H1 (cell line): ENCODE measurements around the gene RILPL2. TPM values are rescaled to one million over a fixed set of nuclear protein-coding genes. Genes with fewer than 3 reads are reported as not detected.

Experiments
- CTCF ChIA-PET: fragments of 300-600 bp; sonication (Branson Sonifier 250); formaldehyde crosslinking; loops from one replicate; lab custom pipeline; 2021; ENCODE audit not compliant: partially characterized antibody; lab: Charles Lee
- POLR2A ChIA-PET: fragments of 300-600 bp; sonication (Branson Sonifier 250); formaldehyde crosslinking; loops from one replicate; lab custom pipeline; 2021; ENCODE audit warnings: inconsistent platforms; ENCODE audit not compliant: partially characterized antibody; lab: Charles Lee
- DNase-seq, 2 experiments: peaks; one replicate each; pipeline versions ENCODE4 v3.0.0 to v3.0.0-alpha.2; 2010 to 2022; ENCODE audit warnings: low spot score in 2 of 2, low read depth in 1 of 2, mixed read lengths in 1 of 2
- FAIRE-seq: peaks from 2 replicates; lab custom pipeline; 2011; peaks lifted over from hg19 to GRCh38; lab: Jason Lieb, UNC
- H2AFZ ChIP-seq: 2 replicates; pipeline ENCODE4 v1.8.1; 2012; ENCODE audit warnings: low read length, inconsistent platforms
- H2AK5ac ChIP-seq: 2 replicates; pipeline ENCODE4 v1.6.1; 2013; ENCODE audit warnings: low read depth, low read length
- H2BK120ac ChIP-seq: replicated peaks from 2 replicates; pipeline ENCODE3; 2013; ENCODE audit warnings: low read depth, low read length, inconsistent platforms
- H2BK12ac ChIP-seq: 2 replicates; pipeline ENCODE4 v1.6.1; 2013; ENCODE audit warnings: low read depth, low read length
- H2BK15ac ChIP-seq: 2 replicates; pipeline ENCODE4 v1.6.1; 2013; ENCODE audit warnings: low read length
- H2BK20ac ChIP-seq: 2 replicates; pipeline ENCODE4 v1.6.1; 2013; ENCODE audit warnings: low read length
- H2BK5ac ChIP-seq: 2 replicates; pipeline ENCODE4 v1.6.1; 2013; ENCODE audit warnings: low read depth, low read length
- H3K14ac ChIP-seq: 2 replicates; pipeline ENCODE4 v1.6.1; 2013; ENCODE audit warnings: inconsistent platforms; ENCODE audit not compliant: insufficient read length
- H3K18ac ChIP-seq: 2 replicates; pipeline ENCODE4 v1.6.1; 2013; ENCODE audit warnings: low read length; ENCODE audit errors: extremely low read depth
- H3K23ac ChIP-seq: 2 replicates; pipeline ENCODE4 v1.6.1; 2013; ENCODE audit warnings: inconsistent platforms; ENCODE audit not compliant: insufficient read length
- H3K23me2 ChIP-seq: 2 replicates; pipeline ENCODE4 v1.6.1; 2013; ENCODE audit warnings: low read depth, low read length
- H3K27ac ChIP-seq: 2 replicates; pipeline ENCODE4 v1.6.1; 2011; ENCODE audit warnings: low read depth, low read length, inconsistent platforms
- H3K27me3 ChIP-seq, 4 experiments: replicated peaks in 1 of 4; 1 replicate in 1 of 4; 2 replicates in 3 of 4; pipeline versions ENCODE4 v1.6.1 to v1.8.1; 2011 to 2013; ENCODE audit warnings: low read length in 3 of 4, mild to moderate bottlenecking in 3 of 4, inconsistent platforms in 2 of 4, mixed read lengths in 2 of 4, moderate library complexity in 1 of 4; ENCODE audit not compliant: control insufficient read depth in 3 of 4, insufficient read depth in 3 of 4; ENCODE audit errors: extremely low read depth in 1 of 4
- H3K36me3 ChIP-seq, 4 experiments: 2 replicates each; pipeline versions ENCODE4 v1.6.1 to v1.8.1; 2011 to 2013; ENCODE audit warnings: mild to moderate bottlenecking in 4 of 4, low read length in 3 of 4, moderate library complexity in 2 of 4, control low read depth in 1 of 4, inconsistent platforms in 1 of 4; ENCODE audit not compliant: insufficient read depth in 4 of 4, control insufficient read depth in 2 of 4
- H3K4ac ChIP-seq: replicated peaks from 2 replicates; pipeline ENCODE3; 2013; ENCODE audit warnings: low read length, low read depth, mixed read lengths, inconsistent platforms; ENCODE audit not compliant: insufficient read length
- H3K4me1 ChIP-seq, 4 experiments: replicated peaks in 1 of 4; 1 replicate in 1 of 4; 2 replicates in 3 of 4; pipeline versions ENCODE4 v1.6.1 to v1.8.1; 2011 to 2013; ENCODE audit warnings: low read length in 3 of 4, inconsistent platforms in 2 of 4, mixed read lengths in 1 of 4; ENCODE audit not compliant: insufficient read depth in 4 of 4, control insufficient read depth in 3 of 4
- H3K4me2 ChIP-seq, 2 experiments: 2 replicates each; pipeline versions ENCODE4 v1.6.1 to v1.8.1; 2011 to 2013; ENCODE audit warnings: low read depth in 2 of 2, low read length in 2 of 2, control low read depth in 1 of 2, inconsistent platforms in 1 of 2, mild to moderate bottlenecking in 1 of 2; ENCODE audit not compliant: insufficient read depth in 1 of 2
- H3K4me3 ChIP-seq, 4 experiments: fragments of 200-600, 300-600 bp in 1 of 4; sonication (generic), shearing (Covaris generic), sonication (Bioruptor Twin) in 1 of 4; 2 replicates each; pipeline versions ENCODE4 v1.5.1 to v1.8.1; 2011 to 2016; ENCODE audit warnings: low read length in 4 of 4, low read depth in 3 of 4, control low read depth in 2 of 4, inconsistent platforms in 2 of 4, mild to moderate bottlenecking in 2 of 4, mixed read lengths in 1 of 4, moderate library complexity in 1 of 4; ENCODE audit not compliant: insufficient read depth in 2 of 4; ENCODE audit errors: extremely low read depth in 1 of 4
- H3K56ac ChIP-seq: replicated peaks from 2 replicates; pipeline ENCODE3; 2013; ENCODE audit warnings: low read depth, mild to moderate bottlenecking, mixed read lengths, low read length, inconsistent platforms; ENCODE audit not compliant: insufficient read length
- H3K79me1 ChIP-seq: 2 replicates; pipeline ENCODE4 v1.6.1; 2013; ENCODE audit warnings: low read depth, low read length, control low read depth
- H3K79me2 ChIP-seq, 2 experiments: 2 replicates each; pipeline versions ENCODE4 v1.6.1 to v1.8.1; 2012 to 2013; ENCODE audit warnings: low read length in 2 of 2, mild to moderate bottlenecking in 2 of 2, inconsistent platforms in 1 of 2; ENCODE audit not compliant: insufficient read depth in 2 of 2, control insufficient read depth in 1 of 2
- H3K9ac ChIP-seq, 4 experiments: replicated peaks in 1 of 4; 1 replicate in 1 of 4; 2 replicates in 3 of 4; pipeline versions ENCODE4 v1.6.1 to v1.8.1; 2011 to 2013; ENCODE audit warnings: low read depth in 3 of 4, low read length in 3 of 4, control low read depth in 2 of 4, mild to moderate bottlenecking in 2 of 4, moderate library complexity in 2 of 4, inconsistent platforms in 1 of 4; ENCODE audit errors: extremely low read depth in 1 of 4
- H3K9me3 ChIP-seq, 2 experiments: 2 replicates each; pipeline versions ENCODE4 v1.6.1 to v1.8.1; 2012 to 2013; ENCODE audit warnings: mild to moderate bottlenecking in 2 of 2, moderate library complexity in 2 of 2, control low read depth in 1 of 2, inconsistent platforms in 1 of 2, low read depth in 1 of 2, low read length in 1 of 2, mixed read lengths in 1 of 2; ENCODE audit not compliant: insufficient read depth in 2 of 2
- H4K20me1 ChIP-seq, 2 experiments: replicated peaks in 1 of 2; 2 replicates each; pipeline versions ENCODE3 to v1.8.1; 2011 to 2013; ENCODE audit warnings: inconsistent platforms in 2 of 2, low read length in 2 of 2, mild to moderate bottlenecking in 1 of 2; ENCODE audit not compliant: insufficient read depth in 2 of 2, control insufficient read depth in 1 of 2
- H4K5ac ChIP-seq: 2 replicates; pipeline ENCODE4 v1.6.1; 2013; ENCODE audit warnings: low read length, low read depth, mixed read lengths, inconsistent platforms; ENCODE audit not compliant: insufficient read length
- H4K8ac ChIP-seq: 2 replicates; pipeline ENCODE4 v1.8.0; 2013; ENCODE audit warnings: mild to moderate bottlenecking, moderate library complexity, low read length, inconsistent platforms; ENCODE audit not compliant: insufficient read depth; ENCODE audit errors: extremely low read depth
- H4K91ac ChIP-seq: replicated peaks from 2 replicates; pipeline ENCODE3; 2013; ENCODE audit warnings: low read length, mixed read lengths, inconsistent platforms; ENCODE audit not compliant: insufficient read length
- HDAC2 ChIP-seq, 2 experiments: fragments of 300-600 bp in 1 of 2; sonication (generic) in 1 of 2; IDR thresholded peaks; 2 replicates each; pipeline ENCODE4 v1.6.1; 2011 to 2012; ENCODE audit warnings: low read depth in 2 of 2, low read length in 2 of 2, mild to moderate bottlenecking in 2 of 2, moderate library complexity in 2 of 2, borderline replicate concordance in 1 of 2, inconsistent platforms in 1 of 2
- WGBS, 2 experiments: shearing (Covaris generic) in 1 of 2; methylation state at CpG; one replicate each; pipeline versions ENCODE4 v1.1.6 to v1.1.7; 2013 to 2015; ENCODE audit warnings: low lambda C conversion rate in 2 of 2, mixed read lengths in 2 of 2, inconsistent platforms in 1 of 2, low coverage in 1 of 2, missing lambda C conversion rate in 1 of 2; ENCODE audit not compliant: insufficient replicate concordance in 2 of 2, insufficient coverage in 1 of 2, insufficient read length in 1 of 2; ENCODE audit errors: extremely low coverage in 1 of 2, missing lambda C conversion rate in 1 of 2; 5-methylcytosine and 5-hydroxymethylcytosine counted together
- polyA plus RNA-seq, 7 experiments: library from polyadenylated mRNA; depleted of rRNA in 3 of 7; stranded (reverse) in 5 of 7; unstranded in 2 of 7; fragments of >200 nt in 5 of 7; fragments of 200-250 nt in 2 of 7; gene quantifications; 1 replicate in 5 of 7; 2 replicates in 1 of 7; 4 replicates in 1 of 7; pipeline versions ENCODE4 v1.2.1 to v1.2.3, GENCODE V29; 2011 to 2013; ENCODE audit warnings: missing spikeins in 2 of 7, mixed read lengths in 2 of 7
- total RNA-seq: library from RNA; stranded (reverse); fragmentation: NEBNext Ultra II Directional; extraction: Animal tissue kit (Norgen Biotek cat#: 25700); gene quantifications from 2 replicates; pipeline ENCODE4 v1.2.1, GENCODE V29; 2021

The RILPL2 gene
- total and polyA plus RNA-seq, 2 of the 8 experiments (the other 6 are each of a cell fraction or from before 2014, with no cell fraction given): 0.77 to 1.4 TPM

- H3K18ac ChIP-seq: no peak overlapping the region
- ChIA-PET POLR2A (interaction anchor here (1.6 kb wide), 1 partner anchor 11 kb away, joined by 3 read pairs; the partner anchor contains the start of gene SNRNP35), CTCF (interaction anchor here (0.7 kb wide), 1 partner anchor 35 kb away, joined by 3 read pairs; no protein-coding TSS in a partner anchor)
- no peaks in the 10 kb centered on the region for H3K79me1 ChIP-seq
- H3K23me2 ChIP-seq: no peaks in the 10 kb centered on the region
- H3K4ac ChIP-seq: no peak overlapping the region
- H3K79me2 ChIP-seq: no peaks in the 10 kb centered on the region
- no peak for DNase-seq
- FAIRE-seq: no peak
- 89% methylated on average over 4 of the region's 4 CpGs; no CpG with 5 or more reads in 1 of the 2 experiments for WGBS, 2 experiments
- H4K8ac ChIP-seq: no peak overlapping the region
- no peaks in the 10 kb centered on the region for H3K36me3 ChIP-seq
- no peaks in the 10 kb centered on the region for H3K9me3 ChIP-seq
- no peak overlapping the region for H3K4me2 ChIP-seq
- no peak overlapping the region for H2BK5ac ChIP-seq
- H2AK5ac ChIP-seq: no peak overlapping the region
- no peaks in the 10 kb centered on the region for H4K20me1 ChIP-seq
- H3K56ac ChIP-seq: no peak overlapping the region
- no peak overlapping the region for H3K27ac ChIP-seq
- H4K5ac ChIP-seq: no peak overlapping the region
- H4K91ac ChIP-seq: no peak overlapping the region
- peaks cover 0 to 2% (median 0%) of the 10 kb centered on the region in 4 experiments; a peak in 1 of 7 replicates for H3K4me1 ChIP-seq
- H2AFZ ChIP-seq: no peak overlapping the region
- no peak overlapping the region for H2BK15ac ChIP-seq
- no peak overlapping the region for H2BK12ac ChIP-seq
- H3K9ac ChIP-seq: no peak overlapping the region
- no peak overlapping the region for H3K23ac ChIP-seq
- no peak overlapping the region for H3K4me3 ChIP-seq
- H3K14ac ChIP-seq: no peak overlapping the region
- H3K27me3 ChIP-seq: no peaks in the 10 kb centered on the region
- no peak overlapping the region for H2BK120ac ChIP-seq
- H2BK20ac ChIP-seq: no peak overlapping the region
- no peak for TF ChIP-seq HDAC2 (IDR thresholded peaks at IDR 0.05; ENCODE audit: borderline replicate concordance in 1 of 2, low read depth in 2 of 2, low read length in 2 of 2)
These were observed 9.8 kb upstream of the RILPL2 start for GRCh38 chr12:123446333-123446713.
